ENCODE data around the gene FYN. TPM values are rescaled to one million over a fixed set of nuclear protein-coding genes. Genes with fewer than 3 reads are reported as not detected.
A peak's percentile ranks its signal among the peaks of the same experiment; 100 is the strongest.

Gene FYN
- total RNA-seq, 2 donors from 2014 or later: 78.9 to 98.7 TPM

DNA sequence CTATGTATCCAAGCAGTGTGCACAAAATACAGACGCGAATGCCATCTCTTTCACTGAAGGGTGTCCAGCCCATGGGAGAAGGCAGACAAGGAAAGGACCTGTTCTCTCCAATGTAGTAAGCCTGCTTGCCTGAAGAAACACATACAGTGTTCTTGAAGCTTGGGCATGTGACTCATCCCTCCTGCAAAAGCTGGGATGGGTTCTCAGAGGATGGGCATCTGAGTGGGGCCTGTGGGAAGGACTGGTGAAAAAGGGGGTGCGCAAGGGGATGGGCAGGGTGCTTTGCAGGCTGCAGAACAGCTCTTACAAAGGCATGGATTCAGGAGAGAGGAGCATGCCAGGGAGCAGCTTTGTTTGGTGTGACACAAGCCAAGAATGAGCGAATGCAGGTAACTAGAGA is 128.1 kb downstream of the FYN start:
- Histone ChIP-seq H3K27me3 (no peaks in the 10 kb centered on the region), H3K9me3 (no peaks in the 10 kb centered on the region), H3K4me3 (no peak overlapping the region), H3K27ac (no peak overlapping the region), H3K36me3 (no peaks in the 10 kb centered on the region), H3K4me1 (peaks cover 0 to 58% of the 10 kb centered on the region in 2 donors)
- TF ChIP-seq, protein P1, sequence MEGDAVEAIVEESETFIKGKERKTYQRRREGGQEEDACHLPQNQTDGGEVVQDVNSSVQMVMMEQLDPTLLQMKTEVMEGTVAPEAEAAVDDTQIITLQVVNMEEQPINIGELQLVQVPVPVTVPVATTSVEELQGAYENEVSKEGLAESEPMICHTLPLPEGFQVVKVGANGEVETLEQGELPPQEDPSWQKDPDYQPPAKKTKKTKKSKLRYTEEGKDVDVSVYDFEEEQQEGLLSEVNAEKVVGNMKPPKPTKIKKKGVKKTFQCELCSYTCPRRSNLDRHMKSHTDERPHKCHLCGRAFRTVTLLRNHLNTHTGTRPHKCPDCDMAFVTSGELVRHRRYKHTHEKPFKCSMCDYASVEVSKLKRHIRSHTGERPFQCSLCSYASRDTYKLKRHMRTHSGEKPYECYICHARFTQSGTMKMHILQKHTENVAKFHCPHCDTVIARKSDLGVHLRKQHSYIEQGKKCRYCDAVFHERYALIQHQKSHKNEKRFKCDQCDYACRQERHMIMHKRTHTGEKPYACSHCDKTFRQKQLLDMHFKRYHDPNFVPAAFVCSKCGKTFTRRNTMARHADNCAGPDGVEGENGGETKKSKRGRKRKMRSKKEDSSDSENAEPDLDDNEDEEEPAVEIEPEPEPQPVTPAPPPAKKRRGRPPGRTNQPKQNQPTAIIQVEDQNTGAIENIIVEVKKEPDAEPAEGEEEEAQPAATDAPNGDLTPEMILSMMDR (IDR thresholded peaks at IDR 0.05): no peak
- DNase-seq (ENCODE audit: low spot score): no peak

DNA sequence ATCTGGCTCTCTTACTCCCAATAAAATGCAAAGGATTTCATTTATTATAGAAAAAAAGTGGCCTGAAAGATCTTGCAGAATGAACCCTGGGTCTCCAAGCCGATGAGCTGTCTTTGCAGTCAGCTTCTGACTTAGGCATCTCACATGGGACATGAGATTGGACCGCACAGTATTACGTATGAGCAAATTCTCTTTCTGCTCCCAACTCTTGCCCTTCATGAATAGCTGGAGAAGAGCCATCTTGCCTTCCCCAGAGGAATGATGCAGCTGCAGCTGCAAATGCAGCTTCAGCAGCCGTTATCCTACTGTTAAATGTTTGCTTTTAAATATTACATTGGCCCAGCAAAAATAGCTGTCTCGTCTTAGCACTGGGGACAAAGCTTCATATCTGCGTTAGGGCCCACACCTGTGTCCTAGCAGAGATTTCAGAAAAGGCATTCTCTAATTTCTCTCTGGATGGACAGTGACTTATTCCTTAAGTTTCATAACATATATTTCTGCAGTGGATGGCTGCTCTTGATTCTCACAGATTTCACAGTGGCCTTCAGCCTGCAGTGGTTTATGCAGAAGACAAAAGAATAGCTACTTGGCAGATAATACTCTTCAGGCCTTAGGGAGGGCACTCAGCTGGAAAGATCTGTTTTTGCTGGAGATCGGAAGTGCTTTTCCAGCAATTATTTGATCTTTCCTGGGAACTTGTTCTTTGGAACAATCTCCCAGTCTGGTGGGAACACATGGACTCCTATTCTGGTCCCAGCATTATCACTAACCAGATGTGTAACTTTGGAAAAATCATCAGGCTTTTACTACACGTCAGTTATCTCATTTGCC is 129.2 kb downstream of the FYN start:
- Histone ChIP-seq H3K36me3 (no peaks in the 10 kb centered on the region), H3K9me3 (no peaks in the 10 kb centered on the region), H3K27ac (peak overlapping the region; percentile 46 to 54), H3K4me1 (peaks cover 0 to 58% of the 10 kb centered on the region in 2 donors), H3K4me3 (no peak overlapping the region), H3K27me3 (no peaks in the 10 kb centered on the region)
- DNase-seq (ENCODE audit: low spot score): no peak
- TF ChIP-seq, protein P1 (IDR thresholded peaks at IDR 0.05): no peak

DNA sequence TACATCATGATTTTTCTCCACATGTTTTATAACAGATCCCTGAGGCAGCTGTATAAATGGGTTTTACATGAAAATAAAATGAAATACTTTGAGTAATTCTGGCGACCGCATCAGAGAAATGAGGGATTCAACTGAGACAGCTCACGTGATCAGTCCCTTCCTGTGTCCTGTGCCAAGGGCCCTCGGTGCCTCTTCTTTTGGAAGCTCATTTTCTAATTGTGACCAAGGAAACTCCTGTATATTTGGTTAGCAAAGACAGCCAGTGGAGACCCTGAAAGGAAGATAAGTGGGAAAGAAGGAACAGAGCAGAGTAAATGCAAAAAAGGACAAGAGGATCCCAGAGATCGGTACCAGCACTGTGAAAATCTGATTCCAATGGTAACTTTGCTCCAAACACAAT is 129.9 kb downstream of the FYN start:
- Histone ChIP-seq H3K9me3 (no peaks in the 10 kb centered on the region), H3K4me3 (no peak overlapping the region), H3K27me3 (no peaks in the 10 kb centered on the region), H3K4me1 (peaks cover 0 to 57% of the 10 kb centered on the region in 2 donors), H3K27ac (peak overlapping the region; percentile 46 to 54), H3K36me3 (no peaks in the 10 kb centered on the region)
- TF ChIP-seq, protein P1 (IDR thresholded peaks at IDR 0.05): no peak
- no peak for DNase-seq (ENCODE audit: low spot score)

DNA sequence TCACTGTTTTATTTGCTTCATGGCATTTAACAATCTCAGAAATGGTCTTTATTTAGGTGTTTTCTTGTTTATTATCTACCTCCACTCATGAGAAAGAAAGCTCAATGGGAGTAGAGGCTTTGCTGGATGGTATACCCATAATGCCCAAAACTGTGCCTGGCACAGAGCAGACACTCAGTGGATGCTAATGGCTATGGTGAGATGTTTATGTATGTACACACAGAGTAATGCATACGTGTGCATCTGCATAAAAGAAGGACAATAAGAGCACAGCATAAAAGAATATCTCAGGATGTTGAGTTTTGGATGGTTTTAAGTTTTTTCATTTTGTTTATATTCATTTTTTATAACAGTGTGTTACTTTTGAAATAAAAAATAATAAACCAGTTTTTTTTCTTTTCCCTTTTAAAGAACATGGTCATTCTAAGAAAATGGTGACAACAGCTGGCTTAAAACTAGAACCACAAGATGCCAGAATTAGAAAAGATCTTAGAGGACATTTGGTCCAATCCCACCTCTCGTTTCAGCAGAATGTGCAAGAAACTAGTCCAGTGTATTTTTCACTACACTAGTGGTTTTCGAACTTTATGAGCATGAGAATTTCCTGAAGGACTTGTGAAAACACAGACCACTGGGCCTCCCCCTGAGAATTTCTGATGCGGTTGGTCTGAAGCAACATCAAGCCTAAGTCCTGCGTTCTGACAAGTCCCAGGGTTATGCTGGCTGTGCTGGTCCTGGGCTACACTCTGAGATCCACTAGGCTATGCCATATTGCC is 131.9 kb downstream of the FYN start:
- TF ChIP-seq, protein P1 (IDR thresholded peaks at IDR 0.05): no peak
- DNase-seq (ENCODE audit: low spot score): no peak
- Histone ChIP-seq H3K27me3 (no peaks in the 10 kb centered on the region), H3K27ac (no peak overlapping the region), H3K36me3 (no peaks in the 10 kb centered on the region), H3K9me3 (no peaks in the 10 kb centered on the region), H3K4me3 (no peak overlapping the region), H3K4me1 (peaks cover 0 to 49% of the 10 kb centered on the region in 2 donors)

DNA sequence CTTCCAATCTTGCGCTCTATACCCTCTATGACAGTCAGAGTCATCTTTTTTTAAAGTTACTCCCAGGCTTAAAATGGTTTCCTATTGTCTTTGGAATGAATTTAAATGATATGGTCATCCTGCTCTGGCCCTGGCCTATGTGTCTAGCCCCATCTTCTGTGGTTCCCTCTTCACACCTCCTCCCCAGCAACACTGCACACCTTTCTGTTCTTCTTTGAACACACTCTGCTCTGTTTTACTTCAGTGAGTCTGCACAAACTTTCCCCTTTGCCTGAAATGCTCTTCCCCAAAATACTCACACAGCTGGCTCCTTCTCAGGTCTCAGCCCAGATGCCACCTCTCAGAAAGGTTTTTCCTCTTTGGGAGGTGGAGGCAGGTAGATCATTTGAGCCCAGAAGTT is 132.7 kb downstream of the FYN start:
- Histone ChIP-seq H3K27ac (no peak overlapping the region), H3K36me3 (no peaks in the 10 kb centered on the region), H3K4me1 (peaks cover 0 to 48% of the 10 kb centered on the region in 2 donors), H3K9me3 (no peaks in the 10 kb centered on the region), H3K4me3 (no peak overlapping the region), H3K27me3 (no peaks in the 10 kb centered on the region)
- DNase-seq (ENCODE audit: low spot score): no peak
- TF ChIP-seq, protein P1 (IDR thresholded peaks at IDR 0.05): no peak
